HG02571 (cell line): ENCODE results near the gene P2RX7.
"Not testable (repeated sequence)": the region's sequence is repeated elsewhere in the genome, so short reads cannot be mapped to it uniquely, and the experiment has no call there.

Experiments used
- ATAC-seq: cut with Tn5 transposase; IDR thresholded peaks from one replicate; pipeline ENCODE4 v1.9.1; 2021; ENCODE audit warnings: mild to moderate bottlenecking, moderate library complexity; ENCODE audit not compliant: unreplicated experiment

Gene P2RX7

DNA sequence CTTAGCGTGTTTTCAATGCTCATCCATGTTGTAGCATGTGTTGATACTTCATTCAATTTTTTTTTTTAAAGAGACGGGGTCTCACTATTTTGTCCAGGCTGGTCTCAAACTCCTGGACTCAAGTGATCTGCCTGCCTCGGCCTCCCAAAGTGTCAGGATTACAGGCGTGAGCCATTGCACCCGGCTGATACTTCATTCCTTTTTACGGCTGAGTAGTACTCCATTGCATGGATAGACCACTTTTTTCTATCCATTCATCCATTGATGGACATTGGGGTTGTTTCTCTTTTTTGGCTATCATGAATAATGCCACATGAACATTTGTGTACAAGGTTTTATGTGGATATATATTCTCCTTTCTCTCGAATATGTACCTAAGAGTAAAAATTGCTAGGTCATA, 1.2 kb downstream of the P2RX7 start:
- ATAC-seq, result no peak

DNA sequence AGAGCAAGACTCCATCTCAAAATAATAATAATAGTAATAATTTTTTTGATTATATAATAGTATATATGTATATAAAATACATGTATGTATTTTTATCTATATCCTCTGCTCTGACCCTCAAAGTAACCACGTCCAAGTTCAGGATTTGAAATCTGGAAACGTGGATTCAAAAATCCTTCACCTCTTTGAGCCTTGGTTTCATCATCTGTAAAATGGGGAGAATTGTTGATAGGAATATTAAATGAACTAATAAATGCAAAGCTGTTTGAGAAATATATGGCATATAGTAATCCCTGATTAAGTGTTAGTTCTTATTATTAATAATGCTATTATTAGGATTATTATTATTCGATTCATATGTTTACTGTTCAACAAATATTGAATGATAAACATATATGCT, 2.6 kb downstream of the P2RX7 start:
- ATAC-seq, result no peak

DNA sequence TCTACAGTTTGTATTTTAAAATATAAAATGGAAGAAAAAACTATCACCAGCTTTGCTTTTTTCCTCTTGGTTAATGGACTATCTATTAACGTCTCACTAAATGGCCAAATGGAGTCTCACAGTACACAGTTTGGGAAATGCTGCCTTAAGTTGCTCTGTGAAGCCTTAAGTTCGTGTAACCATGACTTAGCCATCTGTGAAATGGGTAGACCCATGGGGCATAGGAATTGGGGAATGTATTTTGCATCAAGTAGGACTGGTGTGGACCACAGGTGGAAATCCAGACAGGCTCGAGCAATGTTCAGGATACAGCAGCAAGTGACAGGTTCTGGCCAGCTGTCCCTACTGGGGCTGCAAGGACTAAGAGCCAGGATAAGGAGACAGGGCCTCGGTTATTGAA, 4.8 kb downstream of the P2RX7 start:
- ATAC-seq, result no peak

DNA sequence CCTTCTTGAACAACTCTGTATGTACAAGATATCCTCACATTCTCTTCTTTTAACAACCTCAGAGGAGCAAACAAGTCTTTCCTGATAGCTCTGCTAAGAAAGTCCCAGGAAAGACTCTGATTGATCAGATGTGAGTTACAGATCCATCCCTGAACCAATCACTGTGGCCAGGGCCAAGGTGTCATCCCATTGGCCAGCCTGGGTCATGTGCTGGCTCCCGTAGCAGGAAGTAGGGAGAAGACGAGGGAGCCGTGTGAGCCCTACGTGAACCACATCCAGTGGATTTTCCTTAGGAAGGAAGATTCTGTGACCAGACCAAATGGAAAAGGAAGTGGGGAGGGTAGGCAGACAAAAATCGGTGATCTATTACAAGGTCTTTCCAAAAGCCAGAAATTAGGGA, 5.6 kb downstream of the P2RX7 start:
- no peak for ATAC-seq

DNA sequence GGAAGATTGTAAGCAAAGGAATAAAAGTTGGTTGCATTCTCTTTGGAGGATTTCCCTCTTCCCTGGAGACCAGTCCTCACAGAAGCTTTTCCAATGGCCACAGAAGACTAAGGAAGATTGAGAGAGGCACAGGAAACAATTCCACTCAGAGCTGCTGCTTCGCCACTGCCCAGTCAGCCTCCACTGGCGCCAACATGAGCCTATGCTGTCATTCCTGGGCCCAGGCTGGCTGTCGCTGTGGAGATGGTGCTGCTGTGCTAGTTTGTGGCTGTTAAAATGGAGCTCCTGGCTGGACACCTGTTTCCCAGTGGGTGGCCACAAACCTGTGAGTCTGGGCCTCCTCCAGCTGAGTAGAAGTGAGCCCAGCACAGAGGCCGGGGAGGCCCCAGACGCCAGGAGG, 6.6 kb downstream of the P2RX7 start:
- ATAC-seq, result no peak

DNA sequence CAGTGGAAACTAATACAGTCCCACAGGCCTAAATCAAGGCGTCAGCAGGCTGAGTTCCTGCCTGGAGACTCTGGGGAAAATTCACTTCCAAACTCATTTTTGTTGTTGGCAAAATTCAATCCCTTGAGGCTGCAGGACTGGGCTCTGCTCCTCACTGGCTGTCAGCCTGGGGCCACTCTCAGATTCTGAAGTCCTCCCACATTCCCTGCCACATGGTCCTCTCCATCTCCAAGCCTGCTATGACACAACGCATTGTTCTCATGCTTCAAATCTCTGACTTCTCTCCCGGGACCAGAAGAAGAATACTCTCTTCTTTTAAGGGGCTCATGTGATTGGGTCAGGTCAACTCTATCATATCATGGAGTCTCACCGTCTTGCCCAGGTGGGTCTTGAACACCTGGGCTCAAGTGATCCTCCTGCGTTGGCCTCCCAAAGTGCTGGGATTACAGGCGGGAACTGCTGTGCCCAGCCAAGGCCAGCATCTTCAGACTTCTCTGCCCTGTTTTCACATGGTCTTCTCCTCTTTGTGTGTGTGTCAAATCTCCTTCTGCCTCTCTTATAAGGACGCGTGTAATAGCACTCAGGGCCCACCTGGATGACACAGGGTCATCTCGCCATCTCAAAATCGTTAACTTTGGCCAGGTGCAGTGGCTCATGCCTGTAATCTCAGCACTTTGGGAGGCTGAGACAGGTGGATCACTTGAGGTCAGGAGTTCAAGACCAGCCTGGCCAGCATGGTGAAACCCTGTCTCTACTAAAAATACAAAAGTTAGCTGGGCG, 9.7 kb downstream of the P2RX7 start:
- no peak for ATAC-seq

DNA sequence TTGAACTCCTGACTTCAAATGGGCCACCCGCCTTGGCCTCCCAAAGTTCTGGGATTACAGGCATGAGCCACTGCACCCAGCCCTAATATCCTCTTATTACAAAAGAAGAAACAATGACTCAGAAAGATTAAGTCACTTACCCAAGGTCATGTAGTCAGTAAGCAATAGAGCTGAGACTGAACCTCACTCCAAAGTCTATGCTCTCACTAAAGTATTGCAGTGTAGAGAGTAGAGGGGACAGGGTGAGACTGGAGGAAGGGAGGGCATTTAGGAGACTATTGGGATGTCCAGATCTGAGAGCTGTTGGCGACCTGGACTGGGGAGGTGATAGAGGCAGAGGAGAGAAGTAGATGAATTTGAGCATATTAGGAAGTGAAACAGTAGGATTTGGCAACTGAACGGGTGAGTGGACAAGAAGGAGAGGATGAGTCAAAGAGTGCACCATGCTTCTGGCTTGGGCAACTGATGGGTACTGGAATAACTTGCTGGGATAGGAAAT, 11.8 kb downstream of the P2RX7 start:
- ATAC-seq, result no peak

DNA sequence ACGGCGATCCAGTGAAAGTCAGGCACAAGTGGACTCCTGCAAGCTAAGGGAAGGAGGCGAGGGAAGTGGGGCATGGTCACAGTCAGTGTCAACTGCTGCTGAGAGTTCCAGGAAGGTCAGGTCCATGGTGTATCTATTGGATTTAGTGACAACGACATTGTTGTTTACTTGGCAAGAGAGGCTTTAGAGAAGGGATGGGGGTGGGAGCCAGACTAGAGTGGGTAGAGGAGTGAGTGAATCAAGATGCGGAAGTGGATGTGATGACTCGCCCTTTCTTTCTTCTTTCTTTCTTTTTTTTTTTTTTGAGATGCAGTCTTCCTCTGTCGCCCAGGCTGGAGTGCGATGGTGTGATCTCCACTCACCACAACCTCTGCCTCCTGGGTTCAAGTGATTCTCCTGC, 12.5 kb downstream of the P2RX7 start:
- ATAC-seq, result no peak

DNA sequence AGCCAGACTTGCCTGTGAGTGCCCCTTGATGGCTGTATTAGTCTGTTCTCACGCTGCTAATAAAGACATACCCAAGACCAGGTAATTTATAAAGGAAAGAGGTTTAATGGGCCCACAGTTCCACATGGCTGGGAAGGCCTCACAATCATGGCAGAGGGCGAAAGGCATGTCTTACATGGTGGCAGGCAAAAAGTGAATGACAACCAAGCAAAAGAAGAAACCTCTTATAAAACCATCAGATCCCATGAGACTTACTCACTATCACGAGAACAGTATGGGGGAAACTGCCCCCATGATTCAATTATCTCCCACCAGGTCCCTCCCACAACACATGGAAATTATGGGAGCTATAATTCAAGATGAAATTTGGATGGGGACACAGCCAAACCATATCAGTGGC, 16.6 kb downstream of the P2RX7 start:
- not testable (repeated sequence) for ATAC-seq

DNA sequence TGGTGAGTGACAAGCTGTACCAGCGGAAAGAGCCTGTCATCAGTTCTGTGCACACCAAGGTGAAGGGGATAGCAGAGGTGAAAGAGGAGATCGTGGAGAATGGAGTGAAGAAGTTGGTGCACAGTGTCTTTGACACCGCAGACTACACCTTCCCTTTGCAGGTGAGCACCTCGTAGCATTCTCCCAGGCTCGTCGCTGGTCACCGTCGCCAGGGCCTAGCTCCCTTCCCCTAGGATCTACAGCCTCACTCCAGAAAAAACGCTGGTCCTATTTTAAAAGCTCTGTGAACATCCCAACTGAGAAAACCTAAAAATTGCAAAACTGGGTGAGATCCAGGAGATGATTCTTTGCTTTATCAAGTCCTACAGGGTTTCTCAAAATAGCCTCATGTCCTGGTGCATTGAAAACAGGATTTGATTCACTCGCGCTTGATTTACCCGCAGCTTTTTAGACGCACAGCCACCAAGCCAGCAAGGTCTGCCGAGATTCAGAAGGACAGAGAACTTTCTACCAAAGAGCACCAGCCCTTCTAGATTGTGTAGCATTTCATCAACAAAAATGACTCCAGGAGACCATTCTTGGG, 22.2 kb downstream of the P2RX7 start:
- no peak for ATAC-seq

DNA sequence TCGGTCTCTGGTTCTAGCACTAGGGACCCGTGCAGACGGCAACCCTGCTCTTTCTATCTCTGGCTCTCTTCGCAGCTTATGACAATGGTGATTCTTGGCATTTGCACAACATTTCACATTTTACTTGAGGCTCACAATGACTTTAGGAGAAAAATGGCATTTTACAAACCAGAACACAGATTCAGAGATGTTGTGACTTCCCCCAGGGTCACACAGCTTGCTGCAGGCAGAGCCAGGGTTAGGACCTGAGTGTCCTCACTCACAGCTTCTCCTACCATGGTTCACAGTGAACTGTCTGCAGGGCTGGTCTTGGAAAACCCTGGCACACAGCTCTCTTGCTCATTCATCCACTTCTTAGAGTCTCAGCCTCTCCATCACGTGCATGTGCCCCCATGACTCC, 23.7 kb downstream of the P2RX7 start:
- no peak for ATAC-seq

DNA sequence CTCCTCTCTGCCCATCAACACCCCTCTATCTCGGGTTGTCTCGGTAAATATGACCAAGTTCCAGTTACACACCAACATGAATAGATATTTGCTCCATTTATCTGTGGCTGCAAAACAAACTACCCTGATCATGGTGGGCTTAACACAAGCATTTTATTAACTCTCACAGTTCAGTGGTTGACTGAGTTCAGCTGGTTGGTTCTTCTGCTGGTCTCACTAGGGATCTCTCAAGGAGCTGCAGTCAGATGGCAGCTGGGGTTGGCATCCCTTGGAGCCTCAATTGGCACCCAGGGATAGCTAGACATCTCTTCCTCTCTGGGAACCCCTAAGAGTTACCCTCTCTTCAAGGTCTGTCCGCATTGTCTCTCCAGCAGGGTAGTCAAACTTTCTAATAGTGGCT, 25.4 kb downstream of the P2RX7 start:
- no peak for ATAC-seq

DNA sequence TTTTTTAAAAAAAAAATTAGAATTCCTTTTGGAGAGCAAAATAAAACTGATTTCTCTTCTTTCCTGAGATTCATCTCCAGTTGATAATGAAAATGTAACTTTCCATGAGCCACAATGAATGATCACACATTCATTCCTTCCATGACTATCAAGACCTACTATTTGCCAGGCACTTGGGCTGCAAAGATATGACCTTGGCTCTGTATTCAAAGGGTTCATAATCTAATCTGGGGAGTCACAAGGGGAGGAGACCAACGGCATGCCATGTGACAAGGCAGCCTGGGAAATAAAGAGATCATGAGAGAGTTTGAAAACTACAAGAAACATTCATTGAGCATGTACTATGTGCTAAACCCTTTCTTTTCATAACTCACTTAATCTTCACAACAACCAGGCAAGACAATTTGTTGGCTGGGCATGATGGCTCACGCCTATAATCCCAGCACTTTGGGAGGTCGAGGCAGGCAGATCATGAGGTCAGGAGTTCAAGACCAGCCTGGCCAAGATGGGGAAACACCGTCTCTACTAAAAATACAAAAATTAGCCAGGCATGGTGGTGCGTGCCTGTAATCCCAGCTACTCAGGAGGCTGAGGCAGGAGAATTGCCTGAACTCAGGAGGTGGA, 26.2 kb downstream of the P2RX7 start:
- ATAC-seq, result not testable (repeated sequence)

DNA sequence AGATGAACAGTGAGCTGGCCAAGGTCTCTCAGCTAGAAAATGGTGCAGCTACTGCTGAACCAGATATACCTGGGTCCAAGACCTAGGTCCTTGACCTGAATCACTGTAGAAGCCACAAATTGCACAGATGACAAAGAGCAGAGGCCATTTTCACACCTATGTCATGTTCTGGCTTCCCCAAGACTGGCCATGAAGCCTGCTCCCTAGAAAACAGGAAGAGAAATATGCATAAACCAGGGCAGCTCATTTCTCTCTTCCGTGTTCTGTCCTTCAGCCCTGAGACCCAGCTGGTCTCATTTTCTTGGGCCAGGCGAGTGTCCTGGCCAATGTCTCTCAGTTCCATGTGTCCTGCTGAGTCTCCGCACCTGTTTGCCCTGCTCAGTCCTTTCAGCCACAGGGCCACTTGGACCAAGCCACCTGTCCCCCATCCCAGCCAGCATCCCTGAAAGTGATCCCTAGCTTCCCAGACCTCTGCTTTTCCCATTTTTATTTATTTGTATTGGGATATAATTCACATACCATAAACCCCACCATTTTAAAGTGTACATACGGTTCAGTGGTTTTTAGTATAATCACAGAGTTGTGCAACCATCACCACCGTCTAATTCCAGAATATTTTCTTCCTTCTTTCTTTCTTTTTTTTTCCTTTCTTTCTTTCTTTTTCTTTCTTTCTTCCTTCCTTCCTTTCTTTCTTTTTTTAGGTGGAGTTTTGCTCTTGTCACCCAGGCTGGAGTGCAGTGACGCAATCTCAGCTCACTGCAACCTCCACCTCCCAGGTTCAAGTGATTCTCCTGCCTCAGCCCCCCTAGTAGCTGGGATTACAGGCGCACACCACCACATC, 27.0 kb downstream of the P2RX7 start:
- ATAC-seq, result no peak

DNA sequence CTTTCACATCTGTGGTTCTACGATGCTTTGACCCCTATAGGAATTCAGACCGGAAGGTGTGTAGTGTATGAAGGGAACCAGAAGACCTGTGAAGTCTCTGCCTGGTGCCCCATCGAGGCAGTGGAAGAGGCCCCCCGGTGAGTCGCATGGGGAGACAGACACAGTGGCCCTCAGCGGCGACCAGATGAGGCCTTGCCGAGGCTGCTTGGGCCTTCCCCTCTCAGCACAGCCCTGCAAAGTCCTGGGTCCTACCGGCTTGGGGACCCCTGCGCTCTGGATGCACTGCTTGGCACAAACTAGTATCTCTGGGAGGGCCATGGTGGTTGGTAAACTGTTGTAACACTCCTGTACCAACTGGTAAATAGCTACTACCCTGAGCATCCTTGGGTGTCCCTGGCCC, 29.7 kb downstream of the P2RX7 start:
- ATAC-seq, result no peak

DNA sequence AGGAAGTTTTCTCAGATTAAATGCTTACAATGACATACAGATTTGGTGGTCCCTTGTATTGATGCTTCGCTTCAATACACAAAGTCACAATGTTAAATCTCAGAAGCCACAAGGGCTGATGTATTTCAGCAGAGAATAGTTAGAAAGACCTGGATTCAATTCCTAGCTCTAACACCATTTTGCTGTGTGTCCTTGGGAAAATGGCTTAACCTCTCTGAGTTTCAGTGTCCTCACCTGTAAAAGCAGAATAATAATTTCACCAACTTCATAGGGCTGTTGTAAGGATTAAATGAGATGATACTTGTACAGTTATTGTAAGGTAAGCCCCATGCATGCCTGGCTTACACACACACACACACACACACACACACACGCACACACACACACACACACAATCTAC, 30.3 kb downstream of the P2RX7 start:
- ATAC-seq, result no peak

DNA sequence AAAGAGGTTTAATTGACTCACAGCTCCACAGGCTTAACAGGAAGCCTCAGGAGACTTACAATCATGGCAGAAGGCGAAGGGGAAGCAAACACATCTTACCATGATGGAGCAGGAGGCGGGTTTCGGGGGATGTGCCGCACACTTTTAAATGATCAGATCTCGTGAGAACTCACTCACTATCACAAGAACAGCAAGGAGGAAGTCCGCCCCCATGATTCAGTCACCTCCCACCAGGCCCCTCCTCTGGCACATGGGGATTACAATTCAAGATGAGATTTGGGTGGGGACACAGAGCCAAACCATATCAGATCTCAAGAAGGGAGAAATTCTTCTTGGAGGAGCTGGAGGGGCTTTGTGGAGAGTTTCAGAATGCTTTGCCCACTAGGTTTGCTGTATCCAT, 32.2 kb downstream of the P2RX7 start:
- not testable (repeated sequence) for ATAC-seq

DNA sequence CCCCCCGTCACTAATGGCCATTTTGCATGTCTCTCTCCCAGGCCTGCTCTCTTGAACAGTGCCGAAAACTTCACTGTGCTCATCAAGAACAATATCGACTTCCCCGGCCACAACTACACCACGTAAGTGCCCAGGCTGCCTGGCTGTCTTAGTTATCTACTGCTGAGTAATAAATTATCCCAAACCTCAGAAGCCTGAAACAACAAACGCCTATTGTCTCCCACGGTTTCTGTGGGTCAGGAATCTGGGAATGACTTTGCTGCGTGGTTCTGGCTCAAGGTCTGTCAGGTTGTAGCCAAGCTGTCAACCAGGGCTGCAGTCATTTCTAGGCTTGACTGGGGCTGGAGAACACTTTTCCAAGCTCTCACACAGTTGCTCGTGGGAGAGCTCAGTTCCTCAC, 32.6 kb downstream of the P2RX7 start:
- no peak for ATAC-seq

DNA sequence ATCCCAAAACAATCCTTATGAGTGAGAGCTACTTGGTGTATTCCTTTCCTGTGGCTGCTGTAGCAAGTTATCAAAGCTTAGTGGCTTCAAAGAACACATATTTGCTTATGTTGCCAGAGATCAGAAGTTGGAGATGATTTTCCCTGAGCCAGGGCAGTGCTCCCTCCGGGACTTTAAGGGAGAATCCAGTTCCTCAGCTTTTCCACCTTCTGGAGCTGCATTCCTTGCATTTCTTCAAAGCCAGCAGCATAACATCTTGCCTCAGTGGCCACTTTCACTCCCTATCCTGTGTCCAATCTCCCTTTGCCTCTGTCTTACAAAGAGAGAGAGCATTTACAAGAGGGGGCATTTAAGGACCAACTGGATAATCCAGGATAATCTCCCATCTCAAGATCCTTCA, 33.7 kb downstream of the P2RX7 start:
- ATAC-seq, result no peak

DNA sequence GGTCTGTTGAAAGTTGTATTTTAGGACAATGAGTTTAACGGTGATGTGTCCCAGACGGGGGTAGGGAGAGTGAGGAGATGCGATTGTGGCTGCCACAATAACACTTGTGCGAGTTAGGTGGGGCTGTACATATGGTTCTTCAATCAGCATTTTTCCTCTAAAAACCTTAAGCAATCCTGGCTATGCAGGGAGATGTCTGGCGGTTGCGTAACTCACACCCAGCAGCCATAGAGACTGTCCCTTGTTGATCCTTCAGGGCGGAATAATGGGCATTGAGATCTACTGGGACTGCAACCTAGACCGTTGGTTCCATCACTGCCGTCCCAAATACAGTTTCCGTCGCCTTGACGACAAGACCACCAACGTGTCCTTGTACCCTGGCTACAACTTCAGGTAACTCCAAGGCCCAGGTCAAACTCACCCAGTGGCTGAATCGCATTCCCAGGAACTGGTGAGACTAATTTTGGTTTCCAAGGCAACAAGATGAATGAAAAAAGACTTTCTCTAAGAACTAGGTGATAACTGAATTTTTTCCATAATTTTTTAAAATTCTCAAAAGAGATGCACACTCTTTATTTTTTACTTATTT, 34.6 kb downstream of the P2RX7 start:
- no peak for ATAC-seq

DNA sequence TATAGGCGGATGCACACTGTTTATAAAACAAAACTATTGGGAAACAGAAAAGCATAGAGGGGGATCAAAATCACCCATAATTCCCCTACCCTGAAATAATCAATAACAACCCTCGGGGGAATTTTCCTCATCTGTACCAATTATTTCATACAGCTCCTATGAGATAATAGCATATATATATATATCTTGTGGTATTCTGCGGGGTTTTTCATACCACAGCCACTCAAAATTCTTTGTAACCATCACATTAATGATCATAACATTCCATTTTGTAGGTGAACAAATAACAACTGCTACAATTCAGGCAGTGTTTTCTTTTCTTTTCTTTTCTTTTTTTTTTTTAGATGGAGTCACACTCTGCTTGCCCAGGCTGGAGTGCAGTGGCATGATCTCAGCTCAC, 35.3 kb downstream of the P2RX7 start:
- no peak for ATAC-seq
